Inflammatory macrophage (primary cell): Measurements from ENCODE around the gene GSS.

Experiments
- DNase-seq, 2 donors: peaks; one replicate each; pipeline ENCODE4 v3.0.0-alpha.2; 2020 to 2022

Gene GSS

GRCh38 chr20:34993941-34994508 is 38.4 kb upstream of the GSS start:
- DNase-seq = no peak

- DNase-seq = no peak
These were observed 37.3 kb upstream of the GSS start for GRCh38 chr20:34992751-34993417.

GRCh38 chr20:34990661-34991214 is 35.1 kb upstream of the GSS start:
- DNase-seq = no peak

GRCh38 chr20:34990231-34990630 is 34.6 kb upstream of the GSS start:
- DNase-seq = no peak

GRCh38 chr20:34989670-34990069 is 34.1 kb upstream of the GSS start:
- DNase-seq = no peak

GRCh38 chr20:34989118-34989517 is 33.5 kb upstream of the GSS start:
- DNase-seq = no peak

- DNase-seq = no peak
These were observed 32.6 kb upstream of the GSS start for GRCh38 chr20:34988191-34988540.

- DNase-seq = no peak
These were observed 31.9 kb upstream of the GSS start for GRCh38 chr20:34987288-34988190.

- no peak for DNase-seq
These were observed 31.0 kb upstream of the GSS start for GRCh38 chr20:34986311-34987287.

GRCh38 chr20:34985461-34986310 is 30.1 kb upstream of the GSS start:
- no peak for DNase-seq

GRCh38 chr20:34984756-34985261 is 29.2 kb upstream of the GSS start:
- DNase-seq = no peak

- no peak for DNase-seq
These were observed 28.6 kb upstream of the GSS start for GRCh38 chr20:34983995-34984735.

GRCh38 chr20:34983089-34983820 is 27.6 kb upstream of the GSS start:
- DNase-seq = no peak

- no peak for DNase-seq
These were observed 26.9 kb upstream of the GSS start for GRCh38 chr20:34982270-34983088.

GRCh38 chr20:34980543-34981233 is 25.1 kb upstream of the GSS start:
- DNase-seq = no peak

GRCh38 chr20:34979366-34980153 is 24.0 kb upstream of the GSS start:
- no peak for DNase-seq

- DNase-seq = no peak
These were observed 22.6 kb upstream of the GSS start for GRCh38 chr20:34978092-34978744.
